ENCODE results near the gene CA11. TPM values are rescaled to one million over a fixed set of nuclear protein-coding genes. Genes with fewer than 3 reads are reported as not detected.

The CA11 gene
- total RNA-seq, 1 donor from 2014 or later: 9.5 TPM

- Histone ChIP-seq H3K4me3 (ENCODE audit: insufficient read depth, low read depth, low read length) (peak overlapping the region; percentile 61), H4K20me1 (ENCODE audit: insufficient read depth, low read length) (peaks cover 4% of the 10 kb centered on the region), H2AFZ (ENCODE audit: low read depth, low read length) (no peak overlapping the region), H3K4me2 (ENCODE audit: low read length) (peak overlapping the region; percentile 89), H3K9ac (ENCODE audit: low read length) (peak overlapping the region; percentile 87), H3K9me3 (ENCODE audit: insufficient read depth, low read depth, low read length) (no peaks in the 10 kb centered on the region), H3K36me3 (ENCODE audit: insufficient read depth, low read length) (no peaks in the 10 kb centered on the region), H3K27ac (ENCODE audit: low read depth, low read length) (no peak overlapping the region), H3K4me1 (ENCODE audit: insufficient read depth, low read length) (peaks cover 12% of the 10 kb centered on the region), H3K79me2 (ENCODE audit: insufficient read depth, low read length) (peaks cover 21% of the 10 kb centered on the region), H3K27me3 (ENCODE audit: insufficient read depth, low read length) (no peaks in the 10 kb centered on the region)
- Mint-ChIP-seq H3K27me3 (ENCODE audit: low read depth, unreplicated experiment) (no peaks in the 10 kb centered on the region), H3K27ac (ENCODE audit: unreplicated experiment) (no peak overlapping the region), H3K4me3 (ENCODE audit: unreplicated experiment) (peak overlapping the region; percentile 86), H3K9me3 (ENCODE audit: unreplicated experiment) (no peaks in the 10 kb centered on the region), H3K4me1 (ENCODE audit: low read depth, unreplicated experiment) (peaks cover 12% of the 10 kb centered on the region), H3K36me3 (ENCODE audit: low read depth, unreplicated experiment) (peaks cover 5% of the 10 kb centered on the region)
- no peak for TF ChIP-seq CTCF (IDR thresholded peaks at IDR 0.05; ENCODE audit: insufficient read depth, low read depth, low read length)
- TF ChIP-seq EZH2 (IDR thresholded peaks at IDR 0.05; ENCODE audit: insufficient read depth, low read length): no peak
- DNase-seq (ENCODE audit: low read depth) (no peak), FAIRE-seq (no peak)
Measured at GRCh38 chr19:48624791-48625723, 20.9 kb downstream of the CA11 start.

GRCh38 chr19:48624067-48624594, 21.9 kb downstream of the CA11 start:
- Histone ChIP-seq H3K27me3 (ENCODE audit: insufficient read depth, low read length) (no peaks in the 10 kb centered on the region), H3K9ac (ENCODE audit: low read length) (peak overlapping the region; percentile 87), H3K79me2 (ENCODE audit: insufficient read depth, low read length) (peaks cover 28% of the 10 kb centered on the region), H4K20me1 (ENCODE audit: insufficient read depth, low read length) (peaks cover 4% of the 10 kb centered on the region), H3K27ac (ENCODE audit: low read depth, low read length) (peak overlapping the region; percentile 81), H2AFZ (ENCODE audit: low read depth, low read length) (peak overlapping the region; percentile 78), H3K4me2 (ENCODE audit: low read length) (peak overlapping the region; percentile 89), H3K9me3 (ENCODE audit: insufficient read depth, low read depth, low read length) (no peaks in the 10 kb centered on the region), H3K4me3 (ENCODE audit: insufficient read depth, low read depth, low read length) (peak overlapping the region; percentile 62), H3K4me1 (ENCODE audit: insufficient read depth, low read length) (peaks cover 16% of the 10 kb centered on the region), H3K36me3 (ENCODE audit: insufficient read depth, low read length) (no peaks in the 10 kb centered on the region)
- Mint-ChIP-seq H3K27ac (ENCODE audit: unreplicated experiment) (peak overlapping the region; percentile 78), H3K27me3 (ENCODE audit: low read depth, unreplicated experiment) (no peaks in the 10 kb centered on the region), H3K4me1 (ENCODE audit: low read depth, unreplicated experiment) (peaks cover 18% of the 10 kb centered on the region), H3K36me3 (ENCODE audit: low read depth, unreplicated experiment) (peaks cover 5% of the 10 kb centered on the region), H3K9me3 (ENCODE audit: unreplicated experiment) (no peaks in the 10 kb centered on the region), H3K4me3 (ENCODE audit: unreplicated experiment) (peak overlapping the region; percentile 86)
- DNase-seq (ENCODE audit: low read depth) (peak; percentile 92), FAIRE-seq (peak; percentile 68)
- TF ChIP-seq EZH2 (IDR thresholded peaks at IDR 0.05; ENCODE audit: insufficient read depth, low read length) (no peak), CTCF (IDR thresholded peaks at IDR 0.05; ENCODE audit: insufficient read depth, low read depth, low read length) (no peak)
